ENCODE results near the gene NMRK1. TPM values are rescaled to one million over a fixed set of nuclear protein-coding genes. Genes with fewer than 3 reads are reported as not detected.

NMRK1 gene
- polyA plus RNA-seq, 3 donors, result 4.3 to 9.8 (median 9.3) TPM

- no peak overlapping the region for H3K27ac ChIP-seq (ENCODE audit: low read depth in 1 of 2, low read length in 2 of 2)
- H3K36me3 Mint-ChIP-seq, result peaks cover 8 to 13% of the 10 kb centered on the region in 2 donors
- no peak overlapping the region for H3K4me3 ChIP-seq (replicated peaks in 1 of 3; ENCODE audit: low read depth in 2 of 3, low read length in 3 of 3)
- H3K4me1 Mint-ChIP-seq, result no peaks in the 10 kb centered on the region
- peaks cover 0 to 3% of the 10 kb centered on the region in 2 donors for H3K36me3 ChIP-seq (replicated peaks in 1 of 2; ENCODE audit: control insufficient read depth in 1 of 2, insufficient read depth in 2 of 2, low read length in 2 of 2)
- H3K27ac Mint-ChIP-seq, result peak overlapping the region in 1 of 7 donors; percentile 64
- H4K20me1 ChIP-seq (ENCODE audit: insufficient read depth, low read length), result no peaks in the 10 kb centered on the region
- H3K79me2 ChIP-seq (ENCODE audit: insufficient read depth, low read length), result no peaks in the 10 kb centered on the region
- H3K4me1 ChIP-seq (ENCODE audit: control insufficient read depth in 1 of 2, insufficient read depth in 2 of 2, low read length in 2 of 2), result no peaks in the 10 kb centered on the region
- H2AFZ ChIP-seq (ENCODE audit: insufficient read depth, low read depth, low read length, poor library complexity, severe bottlenecking), result no peak overlapping the region
- no peak for TF ChIP-seq CTCF (IDR thresholded peaks at IDR 0.05)
- no peaks in the 10 kb centered on the region for H3K9me3 ChIP-seq (replicated peaks in 1 of 2; ENCODE audit: control insufficient read depth in 1 of 2, insufficient read depth in 1 of 2, low read length in 2 of 2)
- no peak overlapping the region for H3K9ac ChIP-seq (ENCODE audit: insufficient read depth, low read length, poor library complexity, severe bottlenecking)
- 100% methylated on average over 1 of the region's 1 CpG for WGBS (ENCODE audit: insufficient coverage)
- DNase-seq, result no peak
- no peaks in the 10 kb centered on the region for H3K27me3 ChIP-seq (ENCODE audit: control insufficient read depth in 2 of 2, insufficient read depth in 2 of 2, low read length in 2 of 2)
- no peak overlapping the region for H3K4me2 ChIP-seq (replicated peaks; ENCODE audit: extremely low read depth, low read length, poor library complexity, severe bottlenecking)
- no peak overlapping the region for H3K4me3 Mint-ChIP-seq
- H3K9me3 Mint-ChIP-seq, result peaks cover 0 to 6% (median 2%) of the 10 kb centered on the region in 7 donors
- intact Hi-C loops (cut with micrococcal nuclease), result no loop called here
- peaks cover 0 to 1% (median 0%) of the 10 kb centered on the region in 3 donors for H3K27me3 Mint-ChIP-seq (ENCODE audit: low read depth in 3 of 3)
These were observed 24.2 kb downstream of the NMRK1 start for GRCh38 chr9:75063556-75064305.

- peaks cover 0 to 3% of the 10 kb centered on the region in 2 donors for H3K9me3 ChIP-seq (replicated peaks in 1 of 2; ENCODE audit: control insufficient read depth in 1 of 2, insufficient read depth in 1 of 2, low read length in 2 of 2)
- no peaks in the 10 kb centered on the region for H3K4me1 ChIP-seq (ENCODE audit: control insufficient read depth in 1 of 2, insufficient read depth in 2 of 2, low read length in 2 of 2)
- Mint-ChIP-seq H3K27ac (no peak overlapping the region), H3K9me3 (peaks cover 2 to 12% (median 4%) of the 10 kb centered on the region in 7 donors), H3K4me3 (no peak overlapping the region), H3K4me1 (no peaks in the 10 kb centered on the region), H3K36me3 (peaks cover 6 to 11% of the 10 kb centered on the region in 2 donors), H3K27me3 (ENCODE audit: low read depth in 3 of 3) (peaks cover 0 to 1% (median 0%) of the 10 kb centered on the region in 3 donors)
- no peaks in the 10 kb centered on the region for H4K20me1 ChIP-seq (ENCODE audit: insufficient read depth, low read length)
- no peak for TF ChIP-seq CTCF (IDR thresholded peaks at IDR 0.05)
- no peaks in the 10 kb centered on the region for H3K79me2 ChIP-seq (ENCODE audit: insufficient read depth, low read length)
- no peaks in the 10 kb centered on the region for H3K27me3 ChIP-seq (ENCODE audit: control insufficient read depth in 2 of 2, insufficient read depth in 2 of 2, low read length in 2 of 2)
- no peak overlapping the region for H3K4me2 ChIP-seq (replicated peaks; ENCODE audit: extremely low read depth, low read length, poor library complexity, severe bottlenecking)
- H2AFZ ChIP-seq (ENCODE audit: insufficient read depth, low read depth, low read length, poor library complexity, severe bottlenecking), result no peak overlapping the region
- DNase-seq, result no peak
- no peak overlapping the region for H3K27ac ChIP-seq (ENCODE audit: low read depth in 1 of 2, low read length in 2 of 2)
- H3K36me3 ChIP-seq (replicated peaks in 1 of 2; ENCODE audit: control insufficient read depth in 1 of 2, insufficient read depth in 2 of 2, low read length in 2 of 2), result peaks cover 0 to 3% of the 10 kb centered on the region in 2 donors
- H3K9ac ChIP-seq (ENCODE audit: insufficient read depth, low read length, poor library complexity, severe bottlenecking), result no peak overlapping the region
- WGBS (ENCODE audit: insufficient coverage), result 100% methylated on average over 1 of the region's 2 CpGs
- intact Hi-C loops (cut with micrococcal nuclease), result no loop called here
- no peak overlapping the region for H3K4me3 ChIP-seq (replicated peaks in 1 of 3; ENCODE audit: low read depth in 2 of 3, low read length in 3 of 3)
These were observed 26.8 kb downstream of the NMRK1 start for GRCh38 chr9:75061169-75061568.
